ENCODE measurements around the gene D2HGDH. TPM values are rescaled to one million over a fixed set of nuclear protein-coding genes. Genes with fewer than 3 reads are reported as not detected.

Gene D2HGDH
- total and polyA plus RNA-seq, 2 of the 13 experiments (the other 11 are each of a cell fraction or from before 2014, with no cell fraction given) = 19.2 to 20.3 TPM

DNA sequence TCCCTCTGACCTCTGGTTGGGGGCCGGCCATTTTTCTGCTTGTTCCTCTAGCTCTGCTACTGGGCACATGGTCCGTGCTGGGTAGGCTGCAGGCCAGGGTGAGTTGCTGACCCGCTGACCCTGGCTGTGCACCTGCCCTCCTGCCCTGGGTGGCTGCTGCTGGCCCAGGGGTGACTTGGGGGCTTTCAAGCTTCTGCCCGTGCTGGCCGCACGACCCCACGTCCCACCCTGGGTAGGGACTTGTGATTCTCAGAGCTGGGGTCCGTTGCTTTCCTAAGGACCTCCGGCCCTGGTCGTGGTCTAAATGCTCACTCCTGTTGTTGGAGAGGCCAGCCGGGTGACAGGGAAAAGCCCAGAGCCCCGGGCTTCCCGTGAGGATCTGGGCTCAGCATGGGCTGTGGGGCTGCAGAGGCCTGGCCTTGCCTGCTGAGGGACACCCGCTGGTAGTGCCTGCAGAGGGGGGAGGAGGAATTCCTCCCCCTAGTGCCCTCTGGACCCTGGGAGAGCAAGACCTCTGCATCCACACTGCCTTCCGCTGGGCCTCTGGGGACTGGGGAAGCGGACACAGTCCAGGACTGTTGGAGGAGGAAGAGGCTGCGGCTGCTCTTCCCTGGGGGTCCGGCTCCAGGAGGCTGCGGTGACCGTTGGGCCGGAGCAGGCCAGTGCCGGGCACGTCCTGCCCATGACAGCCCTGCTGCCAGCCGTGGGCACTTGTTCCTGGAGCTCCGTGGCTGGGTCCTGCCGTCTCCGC is 35.9 kb downstream of the D2HGDH start (continued):
- peak; percentile 51; the same call in 1 of the 2 replicates for TF ChIP-seq PRDM15 (CRISPR knock-in tag; IDR thresholded peaks at IDR 0.05)
- TF ChIP-seq CAMTA2 (CRISPR knock-in tag; IDR thresholded peaks at IDR 0.05; ENCODE audit: borderline replicate concordance) = peak; percentile 45; the same call in 1 of the 2 replicates
- TF ChIP-seq SALL1 (CRISPR knock-in tag; IDR thresholded peaks at IDR 0.05) = peak; percentile 96
- TF ChIP-seq ZBTB20 (CRISPR knock-in tag; IDR thresholded peaks at IDR 0.05; ENCODE audit: borderline replicate concordance, low read depth) = peak; percentile 89; the same call in 1 of the 2 replicates
- peak; percentile 62; the same call in 1 of the 2 replicates for TF ChIP-seq ZNF646 (CRISPR knock-in tag; IDR thresholded peaks at IDR 0.05)
- peak; percentile 88 for TF ChIP-seq ZFP1 (CRISPR knock-in tag; IDR thresholded peaks at IDR 0.05)
- TF ChIP-seq ZNF773 (CRISPR knock-in tag; IDR thresholded peaks at IDR 0.05; ENCODE audit: borderline replicate concordance) = peak; percentile 29; the same call in 1 of the 2 replicates
- peak; percentile 82 for TF ChIP-seq YY1 (IDR thresholded peaks at IDR 0.05; ENCODE audit: insufficient read depth, insufficient replicate concordance, low read depth, low read length)
- peak; percentile 96 for TF ChIP-seq MED1 (CRISPR knock-in tag; IDR thresholded peaks at IDR 0.05)
- no peak for TF ChIP-seq ZNF775 (CRISPR knock-in tag; IDR thresholded peaks at IDR 0.05; ENCODE audit: borderline replicate concordance)
- TF ChIP-seq MXD4 (CRISPR knock-in tag; IDR thresholded peaks at IDR 0.05) = peak; percentile 93
- no peak for TF ChIP-seq FOXP1 (IDR thresholded peaks at IDR 0.05)
- TF ChIP-seq FOXP1 (CRISPR knock-in tag; IDR thresholded peaks at IDR 0.05) = peak; percentile 72
- peak; percentile 98 for TF ChIP-seq ZFX (CRISPR knock-in tag; IDR thresholded peaks at IDR 0.05; ENCODE audit: low read depth)
- peak; percentile 94 for TF ChIP-seq ZNF614 (CRISPR knock-in tag; IDR thresholded peaks at IDR 0.05; ENCODE audit: borderline replicate concordance)
- TF ChIP-seq EZH2 (conservative IDR thresholded peaks at IDR 0.05; ENCODE audit: low read depth, low read length) = no peak
- TF ChIP-seq ZNF33B (CRISPR knock-in tag; IDR thresholded peaks at IDR 0.05) = no peak
- TF ChIP-seq MEIS1 (CRISPR knock-in tag; IDR thresholded peaks at IDR 0.05; ENCODE audit: borderline replicate concordance) = no peak
- peak; percentile 91; the same call in 1 of the 2 replicates for TF ChIP-seq MAZ (IDR thresholded peaks at IDR 0.05; ENCODE audit: borderline replicate concordance, low read depth, low read length)
- peak; percentile 98 for TF ChIP-seq MAZ (CRISPR knock-in tag; IDR thresholded peaks at IDR 0.05; ENCODE audit: low read depth)

Data from HepG2 (cell line).